ENCODE data around the gene PRKCSH.
"Not testable (repeated sequence)": the region's sequence is repeated elsewhere in the genome, so short reads cannot be mapped to it uniquely, and the experiment has no call there.

The PRKCSH gene

DNA sequence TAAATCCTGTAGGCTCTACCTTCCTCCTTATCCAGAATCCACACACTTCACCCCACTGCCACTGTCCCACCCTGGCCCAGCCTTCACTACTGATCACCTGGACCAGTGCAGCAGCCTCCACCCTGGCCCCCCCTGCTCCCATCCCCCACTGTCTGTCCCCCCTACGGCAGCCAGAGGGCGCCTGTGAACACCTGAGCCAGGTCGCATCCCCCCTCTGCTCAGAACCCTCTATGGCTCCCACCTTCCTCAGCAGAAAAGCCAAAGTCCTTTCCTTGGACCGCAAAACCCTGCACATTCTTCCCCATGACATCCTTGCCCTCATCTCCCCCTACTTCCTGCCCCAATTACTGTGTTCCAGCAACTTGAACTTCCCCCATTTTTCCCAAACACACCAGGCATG lies 24.8 kb downstream of the PRKCSH start:
- H3K27me3 ChIP-seq (ENCODE audit: control insufficient read depth, insufficient read depth, low read length) = no peaks in the 10 kb centered on the region
- H3K4me3 ChIP-seq (ENCODE audit: low read length) = no peak overlapping the region
- H3K4me1 ChIP-seq (ENCODE audit: control insufficient read depth, insufficient read depth, low read length) = peaks cover 7% of the 10 kb centered on the region; the same call in 1 of the 2 replicates
- no peak for DNase-seq (ENCODE audit: low read depth, low spot score)
- H3K27ac ChIP-seq (ENCODE audit: low read length) = no peak overlapping the region
- WGBS (ENCODE audit: insufficient coverage, insufficient read length) = no CpG with 5 or more reads among the region's 4 CpGs
- H3K9me3 ChIP-seq (ENCODE audit: control insufficient read depth, insufficient read depth, low read length) = no peaks in the 10 kb centered on the region
- H3K36me3 ChIP-seq (ENCODE audit: control insufficient read depth, insufficient read depth, low read length) = no peaks in the 10 kb centered on the region

DNA sequence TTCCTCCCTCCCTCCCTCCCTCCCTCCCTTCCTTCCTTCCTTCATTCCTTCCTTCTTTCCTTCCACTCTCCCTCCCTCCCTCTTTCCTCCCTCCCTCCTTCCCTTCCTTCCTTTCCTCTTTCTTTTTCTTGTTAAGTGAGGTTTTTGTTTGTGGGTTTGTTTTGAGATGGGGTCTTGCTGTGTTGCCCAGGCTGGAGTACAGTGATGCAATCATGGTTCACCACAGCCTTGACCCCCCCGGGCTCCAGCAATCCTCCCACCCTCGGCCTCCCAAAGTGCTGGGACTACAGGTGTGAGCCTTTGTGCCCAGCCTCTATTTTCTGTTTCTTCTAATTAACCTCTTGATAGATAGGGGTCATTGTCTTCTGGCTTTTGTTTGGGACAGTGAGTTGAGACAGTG lies 26.0 kb downstream of the PRKCSH start:
- Histone ChIP-seq H3K36me3 (ENCODE audit: control insufficient read depth, insufficient read depth, low read length) (no peaks in the 10 kb centered on the region), H3K27me3 (ENCODE audit: control insufficient read depth, insufficient read depth, low read length) (no peaks in the 10 kb centered on the region), H3K9me3 (ENCODE audit: control insufficient read depth, insufficient read depth, low read length) (no peaks in the 10 kb centered on the region), H3K27ac (ENCODE audit: low read length) (no peak overlapping the region), H3K4me1 (ENCODE audit: control insufficient read depth, insufficient read depth, low read length) (peaks cover 12% of the 10 kb centered on the region), H3K4me3 (ENCODE audit: low read length) (no peak overlapping the region)
- WGBS (ENCODE audit: insufficient coverage, insufficient read length) = no CpG with 5 or more reads among the region's 2 CpGs
- no peak for DNase-seq (ENCODE audit: low read depth, low spot score)

DNA sequence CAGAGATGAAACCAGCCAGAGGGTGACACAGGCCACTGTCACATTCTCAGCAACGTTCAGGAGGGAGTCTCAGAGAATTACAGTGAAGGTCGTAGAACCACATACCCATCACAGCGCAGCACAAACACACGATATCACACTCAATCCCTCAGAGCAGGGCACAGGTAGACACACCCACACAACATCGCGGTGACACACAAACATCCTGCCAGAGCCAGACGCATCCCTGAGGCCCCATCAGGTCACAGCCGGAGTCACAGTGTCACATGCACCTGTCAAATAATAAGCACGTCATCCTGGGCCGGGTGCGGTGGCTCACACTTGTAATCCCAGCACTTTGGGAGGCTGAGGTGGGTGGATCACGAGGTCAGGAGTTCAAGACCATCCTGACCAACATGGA lies 28.0 kb downstream of the PRKCSH start:
- WGBS (ENCODE audit: insufficient coverage, insufficient read length) = no CpG with 5 or more reads among the region's 12 CpGs
- H3K27ac ChIP-seq (ENCODE audit: low read length) = no peak overlapping the region
- H3K36me3 ChIP-seq (ENCODE audit: control insufficient read depth, insufficient read depth, low read length) = no peaks in the 10 kb centered on the region
- H3K4me1 ChIP-seq (ENCODE audit: control insufficient read depth, insufficient read depth, low read length) = peaks cover 11% of the 10 kb centered on the region
- no peak for DNase-seq (ENCODE audit: low read depth, low spot score)
- no peak overlapping the region for H3K4me3 ChIP-seq (ENCODE audit: low read length)
- no peaks in the 10 kb centered on the region for H3K27me3 ChIP-seq (ENCODE audit: control insufficient read depth, insufficient read depth, low read length)
- no peaks in the 10 kb centered on the region for H3K9me3 ChIP-seq (ENCODE audit: control insufficient read depth, insufficient read depth, low read length)

DNA sequence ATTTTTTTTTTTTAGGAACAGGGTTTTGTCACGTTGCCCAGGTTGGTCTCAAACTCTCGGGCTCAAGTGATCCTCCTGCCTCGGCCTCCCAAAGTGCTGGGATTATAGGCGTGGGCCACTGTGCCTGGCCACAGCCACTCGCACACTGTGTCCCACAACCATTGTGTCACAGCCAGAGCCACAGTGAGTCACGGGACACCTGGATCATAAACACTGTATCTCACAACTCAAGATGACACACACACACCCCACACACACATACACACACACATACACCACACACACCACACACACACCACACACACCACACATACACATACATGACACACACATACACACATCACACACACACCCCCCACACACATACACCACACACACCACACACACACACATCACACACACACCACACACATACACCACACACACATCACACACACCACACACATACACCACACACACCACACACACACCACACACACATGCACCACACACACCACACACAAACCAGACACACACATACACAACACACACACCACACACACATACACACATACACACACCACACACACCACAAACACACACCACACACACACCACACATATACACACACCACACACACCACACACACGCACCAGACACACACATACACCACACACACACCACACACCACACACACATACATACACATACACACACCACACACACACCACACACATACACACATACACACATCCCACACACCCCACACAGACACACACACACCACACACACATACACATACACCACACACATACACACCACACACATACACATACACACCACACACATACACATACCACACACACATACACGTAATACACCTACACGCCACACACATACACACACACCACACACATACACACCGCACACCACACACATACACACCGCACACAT lies 29.2 kb downstream of the PRKCSH start:
- Histone ChIP-seq H3K9me3 (ENCODE audit: control insufficient read depth, insufficient read depth, low read length) (no peaks in the 10 kb centered on the region), H3K4me3 (ENCODE audit: low read length) (no peak overlapping the region), H3K27me3 (ENCODE audit: control insufficient read depth, insufficient read depth, low read length) (no peaks in the 10 kb centered on the region), H3K27ac (ENCODE audit: low read length) (no peak overlapping the region), H3K36me3 (ENCODE audit: control insufficient read depth, insufficient read depth, low read length) (no peaks in the 10 kb centered on the region), H3K4me1 (ENCODE audit: control insufficient read depth, insufficient read depth, low read length) (peaks cover 11% of the 10 kb centered on the region)
- WGBS (ENCODE audit: insufficient coverage, insufficient read length) = 100% methylated on average over 5 of the region's 11 CpGs
- DNase-seq (ENCODE audit: low read depth, low spot score) = no peak

DNA sequence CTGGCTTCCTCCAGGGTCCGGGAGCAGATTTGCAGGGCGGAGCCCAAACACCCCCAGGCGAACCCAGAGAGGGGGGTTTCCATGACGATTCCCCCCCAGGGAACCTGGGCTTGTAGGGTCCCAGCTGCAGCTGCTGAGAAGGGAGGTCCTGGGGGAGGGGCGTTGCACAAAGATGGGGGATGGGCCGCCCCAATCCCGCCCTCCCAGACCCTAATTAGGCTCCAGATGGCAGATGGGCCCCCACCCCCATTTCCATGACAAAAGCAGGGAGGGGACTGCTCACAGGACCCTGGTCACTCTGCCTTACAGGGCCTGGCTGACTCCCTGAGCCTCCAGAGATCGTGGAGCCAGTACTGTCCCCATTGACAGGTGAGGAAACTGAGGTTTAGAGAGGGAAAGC lies 30.2 kb downstream of the PRKCSH start:
- H3K27ac ChIP-seq (ENCODE audit: low read length) = no peak overlapping the region
- H3K4me3 ChIP-seq (ENCODE audit: low read length) = no peak overlapping the region
- no peaks in the 10 kb centered on the region for H3K36me3 ChIP-seq (ENCODE audit: control insufficient read depth, insufficient read depth, low read length)
- no peaks in the 10 kb centered on the region for H3K9me3 ChIP-seq (ENCODE audit: control insufficient read depth, insufficient read depth, low read length)
- no peak for DNase-seq (ENCODE audit: low read depth, low spot score)
- no peaks in the 10 kb centered on the region for H3K27me3 ChIP-seq (ENCODE audit: control insufficient read depth, insufficient read depth, low read length)
- WGBS (ENCODE audit: insufficient coverage, insufficient read length) = no CpG with 5 or more reads among the region's 8 CpGs
- peaks cover 11% of the 10 kb centered on the region for H3K4me1 ChIP-seq (ENCODE audit: control insufficient read depth, insufficient read depth, low read length)

DNA sequence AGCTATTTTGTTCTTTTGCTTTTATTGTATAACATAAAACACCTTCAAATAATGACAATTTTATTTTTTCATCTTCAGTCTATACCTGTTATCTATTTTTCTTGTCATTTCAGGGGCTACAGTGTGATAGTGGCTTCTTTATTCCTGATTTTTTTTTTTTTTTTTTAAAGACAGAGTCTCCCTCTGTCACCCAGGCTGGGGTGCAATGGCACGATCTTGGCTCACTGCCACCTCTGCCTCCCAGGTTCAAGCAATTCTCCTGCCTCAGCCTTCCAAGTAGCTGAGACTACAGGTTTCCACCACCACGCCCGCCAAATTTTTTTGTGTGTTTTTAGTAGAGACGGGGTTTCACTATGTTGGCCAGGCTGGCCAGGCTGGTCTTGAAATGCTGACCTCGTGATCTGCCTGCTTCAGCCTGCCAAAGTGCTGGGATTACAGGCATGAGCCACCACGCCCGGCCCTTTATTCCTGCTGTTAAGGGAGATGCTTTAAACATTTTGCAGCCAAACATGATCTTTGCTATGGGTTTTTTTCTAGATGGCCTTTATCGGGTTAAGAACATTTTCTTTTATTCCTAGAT lies 32.9 kb downstream of the PRKCSH start:
- not testable (repeated sequence) for H3K9me3 ChIP-seq (ENCODE audit: control insufficient read depth, insufficient read depth, low read length); DNase-seq (ENCODE audit: low read depth, low spot score); H3K4me3 ChIP-seq (ENCODE audit: low read length); H3K27ac ChIP-seq (ENCODE audit: low read length); H3K36me3 ChIP-seq (ENCODE audit: control insufficient read depth, insufficient read depth, low read length); H3K27me3 ChIP-seq (ENCODE audit: control insufficient read depth, insufficient read depth, low read length)
- H3K4me1 ChIP-seq (ENCODE audit: control insufficient read depth, insufficient read depth, low read length) = peaks cover 11% of the 10 kb centered on the region
- no CpG with 5 or more reads among the region's 8 CpGs for WGBS (ENCODE audit: insufficient coverage, insufficient read length)

DNA sequence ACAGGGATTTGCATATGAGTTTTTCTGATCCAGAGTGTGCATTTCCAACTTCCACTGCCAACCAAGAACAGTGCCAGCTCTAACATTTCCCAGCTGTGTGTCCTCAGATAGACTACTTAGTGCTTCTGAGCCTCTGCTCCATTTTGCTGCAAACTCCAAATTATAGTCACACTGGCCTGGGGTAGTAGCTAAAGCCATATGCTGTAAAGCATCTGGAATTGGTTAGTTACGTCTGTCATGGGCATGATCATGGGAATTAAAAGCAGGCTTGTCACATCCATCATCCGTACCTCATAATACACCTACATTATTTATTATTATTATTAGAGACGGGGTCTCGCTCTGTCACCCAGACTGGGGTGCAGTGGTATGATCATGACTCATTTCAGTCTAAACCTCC lies 38.3 kb downstream of the PRKCSH start:
- no CpG with 5 or more reads among the region's 4 CpGs for whole genome bisulfite sequencing (ENCODE audit: insufficient coverage, insufficient read length)
- no peaks in the 10 kb centered on the region for H3K36me3 ChIP-seq (ENCODE audit: control insufficient read depth, insufficient read depth, low read length)

DNA sequence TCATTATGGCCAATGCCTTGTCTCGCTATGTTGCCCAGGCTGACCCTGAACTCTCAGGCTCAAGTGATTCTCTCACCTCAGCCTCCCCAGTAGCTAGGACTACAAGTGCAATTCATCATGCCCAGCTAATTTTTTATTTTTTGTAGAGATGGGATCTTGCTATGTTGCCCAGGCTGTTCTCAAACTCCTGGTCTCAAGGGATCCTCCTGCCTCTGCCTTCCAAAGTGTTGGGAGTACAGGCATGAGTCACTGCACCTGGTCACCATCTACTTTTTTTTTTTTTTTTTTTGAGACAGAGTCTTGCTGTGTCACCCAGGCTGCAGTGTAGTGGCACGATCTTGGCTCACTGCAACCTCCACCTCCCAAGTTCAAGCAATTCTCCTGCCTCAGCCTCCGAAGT lies 39.9 kb downstream of the PRKCSH start:
- not testable (repeated sequence) for H3K27me3 ChIP-seq (ENCODE audit: control insufficient read depth, insufficient read depth, low read length); H3K9me3 ChIP-seq (ENCODE audit: control insufficient read depth, insufficient read depth, low read length); H3K4me1 ChIP-seq (ENCODE audit: control insufficient read depth, insufficient read depth, low read length); H3K27ac ChIP-seq (ENCODE audit: low read length); DNase-seq (ENCODE audit: low read depth, low spot score); H3K36me3 ChIP-seq (ENCODE audit: control insufficient read depth, insufficient read depth, low read length); H3K4me3 ChIP-seq (ENCODE audit: low read length)
- WGBS (ENCODE audit: insufficient coverage, insufficient read length) = no CpG with 5 or more reads among the region's 3 CpGs

More for the DNA sequence above, 38.3 kb downstream of the PRKCSH start:
- no peaks in the 10 kb centered on the region for H3K4me1 ChIP-seq (ENCODE audit: control insufficient read depth, insufficient read depth, low read length)
- H3K9me3 ChIP-seq (ENCODE audit: control insufficient read depth, insufficient read depth, low read length) = no peaks in the 10 kb centered on the region
- no peak overlapping the region for H3K4me3 ChIP-seq (ENCODE audit: low read length)
- DNase-seq (ENCODE audit: low read depth, low spot score) = no peak
- no peaks in the 10 kb centered on the region for H3K27me3 ChIP-seq (ENCODE audit: control insufficient read depth, insufficient read depth, low read length)
- no peak overlapping the region for H3K27ac ChIP-seq (ENCODE audit: low read length)

DNA sequence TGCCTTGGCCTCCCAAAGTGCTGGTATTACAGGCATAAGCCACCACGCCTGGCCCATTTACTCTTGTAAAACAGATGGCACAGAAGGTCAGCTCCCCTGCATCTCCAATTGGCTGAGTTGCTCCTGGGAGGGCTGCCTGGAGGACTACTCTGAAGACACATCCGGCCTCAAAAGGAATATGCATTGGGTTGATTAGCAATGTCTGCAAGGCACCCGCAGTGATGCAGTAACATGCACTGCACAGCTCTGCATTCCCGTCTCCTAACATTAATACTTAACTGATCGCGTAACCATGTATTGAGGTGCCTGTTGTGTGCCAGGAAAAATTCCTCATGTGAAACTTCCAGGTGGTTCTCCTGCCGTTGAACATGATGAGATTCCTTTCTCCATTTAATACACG lies 40.4 kb downstream of the PRKCSH start:
- Histone ChIP-seq H3K9me3 (ENCODE audit: control insufficient read depth, insufficient read depth, low read length) (no peaks in the 10 kb centered on the region), H3K4me3 (ENCODE audit: low read length) (no peak overlapping the region), H3K4me1 (ENCODE audit: control insufficient read depth, insufficient read depth, low read length) (0 out of 2 replicates have a peak, but pooled peaks cover 3% of the 10 kb centered on the region), H3K27ac (ENCODE audit: low read length) (no peak overlapping the region), H3K36me3 (ENCODE audit: control insufficient read depth, insufficient read depth, low read length) (no peaks in the 10 kb centered on the region), H3K27me3 (ENCODE audit: control insufficient read depth, insufficient read depth, low read length) (no peaks in the 10 kb centered on the region; the same call in 1 of the 2 replicates)
- WGBS (ENCODE audit: insufficient coverage, insufficient read length) = no CpG with 5 or more reads among the region's 8 CpGs
- DNase-seq (ENCODE audit: low read depth, low spot score) = no peak

DNA sequence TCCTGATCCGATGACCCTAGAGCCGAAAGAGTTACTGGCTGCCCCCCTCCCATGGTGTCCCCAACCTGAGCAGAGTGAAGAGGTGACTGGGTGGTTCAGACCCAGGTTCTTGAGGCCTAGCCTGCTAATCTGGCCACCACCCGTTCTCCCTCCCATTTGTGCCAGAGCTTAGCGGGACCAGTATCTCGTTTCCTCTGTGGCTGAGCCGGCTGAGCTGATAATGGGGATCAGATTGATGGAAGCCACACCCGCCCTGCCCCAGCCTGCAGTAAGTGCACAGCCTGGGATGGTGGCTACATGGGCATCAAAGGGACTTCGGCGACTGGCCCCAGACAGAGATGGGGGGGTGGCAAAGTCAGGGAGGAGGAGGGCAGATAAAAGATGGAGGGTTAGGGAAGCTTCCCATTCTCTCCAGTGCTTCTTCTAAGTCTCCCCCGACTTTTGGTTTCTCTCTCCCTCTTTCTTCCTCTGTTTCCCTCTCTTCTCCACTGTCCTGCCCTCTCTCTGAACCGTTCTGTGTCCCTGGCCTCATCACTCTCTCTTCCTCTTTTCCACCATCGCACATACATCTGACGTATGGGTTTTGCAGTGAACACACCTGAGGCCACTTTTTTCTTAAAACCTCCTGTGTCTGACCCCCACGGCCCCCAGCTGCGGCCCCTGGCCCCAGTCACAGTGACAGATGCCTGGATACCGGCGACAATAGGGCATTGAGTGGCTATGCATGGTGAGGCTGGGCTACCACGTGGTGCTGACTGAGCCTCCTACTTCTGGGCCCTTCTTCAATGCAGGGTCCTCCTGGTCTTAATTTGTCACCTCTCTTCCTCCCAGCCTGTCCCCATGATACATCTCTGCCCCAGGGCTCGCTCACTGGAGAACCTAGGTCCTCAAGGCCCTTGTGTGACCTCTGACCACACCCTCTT lies 43.0 kb downstream of the PRKCSH start:
- Histone ChIP-seq H3K4me3 (ENCODE audit: low read length) (no peak overlapping the region), H3K4me1 (ENCODE audit: control insufficient read depth, insufficient read depth, low read length) (peaks cover 6% of the 10 kb centered on the region; the same call in 1 of the 2 replicates), H3K9me3 (ENCODE audit: control insufficient read depth, insufficient read depth, low read length) (no peaks in the 10 kb centered on the region), H3K36me3 (ENCODE audit: control insufficient read depth, insufficient read depth, low read length) (no peaks in the 10 kb centered on the region), H3K27ac (ENCODE audit: low read length) (no peak overlapping the region), H3K27me3 (ENCODE audit: control insufficient read depth, insufficient read depth, low read length) (peaks cover 6% of the 10 kb centered on the region; the same call in 1 of the 2 replicates)
- no CpG with 5 or more reads among the region's 19 CpGs for WGBS (ENCODE audit: insufficient coverage, insufficient read length)
- no peak for DNase-seq (ENCODE audit: low read depth, low spot score)

Measured in iPS DF 6.9 (cell line).